ENCODE data around the gene CACNA1C.
"Not testable (repeated sequence)": the region's sequence is repeated elsewhere in the genome, so short reads cannot be mapped to it uniquely, and the experiment has no call there.

The CACNA1C gene

DNA sequence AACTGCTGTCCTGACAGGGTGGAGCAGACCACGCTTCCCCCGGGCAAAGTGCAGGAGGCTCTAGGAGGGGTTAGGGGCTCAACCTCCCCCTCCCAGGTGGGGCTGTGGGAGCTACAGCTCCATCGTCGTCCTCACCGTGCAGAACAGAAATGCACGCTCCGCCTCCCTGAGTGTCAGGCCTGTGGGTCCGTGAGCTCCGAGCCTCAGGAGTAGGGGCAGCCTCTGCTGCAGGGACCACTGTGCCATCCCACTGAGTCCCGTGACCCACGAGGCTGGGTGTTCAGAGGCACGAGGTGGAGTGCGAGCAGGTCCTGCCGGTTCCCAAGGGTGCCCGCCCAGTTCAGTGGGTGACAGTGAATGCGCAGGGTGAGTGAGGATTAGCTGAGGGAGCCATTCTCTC is 48.6 kb downstream of the CACNA1C start:
- no peak overlapping the region for H3K27ac ChIP-seq

DNA sequence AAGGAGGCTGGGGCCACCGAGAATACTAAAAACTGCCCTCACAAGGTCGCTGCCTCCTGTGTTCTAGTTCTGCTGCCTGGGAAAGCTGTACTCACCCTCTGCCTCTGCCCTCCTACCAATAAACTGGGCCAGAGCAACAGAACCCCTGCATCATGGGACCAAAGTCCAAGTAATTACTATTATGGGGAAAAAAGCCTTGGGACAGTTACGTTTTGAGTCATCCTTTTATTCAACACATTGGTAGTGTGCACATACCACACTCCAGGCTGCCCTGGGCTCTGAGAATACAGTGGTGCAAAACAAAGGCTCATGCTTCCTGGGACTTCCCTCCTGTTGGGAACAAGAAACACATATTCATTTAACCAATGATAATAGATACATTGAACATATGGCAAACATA is 49.0 kb downstream of the CACNA1C start:
- TF ChIP-seq CTCF (conservative IDR thresholded peaks at IDR 0.05; ENCODE audit: low read depth, low read length) = no peak
- H2AFZ ChIP-seq (ENCODE audit: low read depth) = no peak overlapping the region
- no peaks in the 10 kb centered on the region for H3K36me3 ChIP-seq (ENCODE audit: insufficient read depth)
- H3K4me1 ChIP-seq (ENCODE audit: low read depth, poor library complexity, severe bottlenecking) = no peaks in the 10 kb centered on the region
- H3K4me3 ChIP-seq (IDR thresholded peaks at IDR 0.05; ENCODE audit: insufficient read depth, low read depth, low read length) = no peak overlapping the region
- H3K79me2 ChIP-seq (ENCODE audit: insufficient read depth, low read depth) = no peaks in the 10 kb centered on the region
- H4K20me1 ChIP-seq (ENCODE audit: insufficient read depth) = no peaks in the 10 kb centered on the region
- no peaks in the 10 kb centered on the region for H3K27me3 ChIP-seq (ENCODE audit: insufficient read depth, low read depth)
- H3K27ac ChIP-seq = no peak overlapping the region
- no peak overlapping the region for H3K9ac ChIP-seq
- no peak overlapping the region for H3K4me2 ChIP-seq

More for the DNA sequence above, 48.6 kb downstream of the CACNA1C start:
- no peaks in the 10 kb centered on the region for H3K36me3 ChIP-seq (ENCODE audit: insufficient read depth)
- H3K4me3 ChIP-seq (IDR thresholded peaks at IDR 0.05; ENCODE audit: insufficient read depth, low read depth, low read length) = no peak overlapping the region
- H3K4me1 ChIP-seq (ENCODE audit: low read depth, poor library complexity, severe bottlenecking) = no peaks in the 10 kb centered on the region
- no peaks in the 10 kb centered on the region for H3K27me3 ChIP-seq (ENCODE audit: insufficient read depth, low read depth)
- H3K4me2 ChIP-seq = no peak overlapping the region
- H4K20me1 ChIP-seq (ENCODE audit: insufficient read depth) = no peaks in the 10 kb centered on the region
- no peak overlapping the region for H2AFZ ChIP-seq (ENCODE audit: low read depth)
- H3K9ac ChIP-seq = no peak overlapping the region
- no peaks in the 10 kb centered on the region for H3K79me2 ChIP-seq (ENCODE audit: insufficient read depth, low read depth)
- no peak for TF ChIP-seq CTCF (conservative IDR thresholded peaks at IDR 0.05; ENCODE audit: low read depth, low read length)

DNA sequence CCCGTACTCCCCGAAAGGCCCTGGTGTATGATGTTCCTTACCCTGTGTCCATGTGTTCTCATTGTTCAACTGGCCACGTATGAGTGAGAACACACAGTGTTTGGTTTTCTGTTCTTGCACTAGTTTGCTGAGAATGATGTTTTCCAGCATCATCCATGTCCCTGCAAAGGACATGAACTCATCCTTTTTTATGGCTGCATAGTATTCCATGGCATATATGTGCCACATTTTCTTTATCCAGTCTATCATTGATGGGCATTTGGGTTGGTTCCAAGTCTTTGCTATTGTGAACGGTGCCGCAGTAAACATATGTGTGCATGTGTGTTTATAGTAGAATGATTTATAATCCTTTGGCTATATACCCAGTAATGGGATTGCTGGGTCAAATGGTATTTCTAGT is 49.9 kb downstream of the CACNA1C start:
- H3K4me3 ChIP-seq (IDR thresholded peaks at IDR 0.05; ENCODE audit: insufficient read depth, low read depth, low read length); H4K20me1 ChIP-seq (ENCODE audit: insufficient read depth); H3K9ac ChIP-seq; H3K79me2 ChIP-seq (ENCODE audit: insufficient read depth, low read depth); H3K27ac ChIP-seq; H3K27me3 ChIP-seq (ENCODE audit: insufficient read depth, low read depth); H3K4me1 ChIP-seq (ENCODE audit: low read depth, poor library complexity, severe bottlenecking); H3K36me3 ChIP-seq (ENCODE audit: insufficient read depth); H2AFZ ChIP-seq (ENCODE audit: low read depth); H3K4me2 ChIP-seq: not testable (repeated sequence)

DNA sequence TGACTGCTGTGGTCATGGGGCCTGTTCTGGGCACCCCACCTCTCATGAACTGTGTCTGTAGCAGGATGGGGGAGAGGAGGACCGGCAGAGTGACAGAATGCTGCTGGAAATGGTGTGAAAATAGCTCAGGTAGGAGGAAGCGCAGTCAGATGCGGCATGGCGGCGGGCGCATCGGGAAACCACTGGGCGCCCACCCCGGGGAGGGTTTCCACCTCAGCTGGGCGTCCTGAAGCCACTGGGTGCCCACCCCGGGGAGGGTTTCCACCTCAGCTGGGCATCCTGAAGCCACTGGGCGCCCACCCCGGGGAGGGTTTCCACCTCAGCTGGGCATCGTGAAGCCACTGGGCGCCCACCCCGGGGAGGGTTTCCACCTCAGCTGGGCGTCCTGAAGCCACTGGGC is 52.6 kb downstream of the CACNA1C start:
- H3K4me3 ChIP-seq (IDR thresholded peaks at IDR 0.05; ENCODE audit: insufficient read depth, low read depth, low read length); H3K36me3 ChIP-seq (ENCODE audit: insufficient read depth); H4K20me1 ChIP-seq (ENCODE audit: insufficient read depth); H3K4me1 ChIP-seq (ENCODE audit: low read depth, poor library complexity, severe bottlenecking); H3K9ac ChIP-seq; H3K4me2 ChIP-seq; H3K27ac ChIP-seq; H3K79me2 ChIP-seq (ENCODE audit: insufficient read depth, low read depth); H2AFZ ChIP-seq (ENCODE audit: low read depth); H3K27me3 ChIP-seq (ENCODE audit: insufficient read depth, low read depth): not testable (repeated sequence)

DNA sequence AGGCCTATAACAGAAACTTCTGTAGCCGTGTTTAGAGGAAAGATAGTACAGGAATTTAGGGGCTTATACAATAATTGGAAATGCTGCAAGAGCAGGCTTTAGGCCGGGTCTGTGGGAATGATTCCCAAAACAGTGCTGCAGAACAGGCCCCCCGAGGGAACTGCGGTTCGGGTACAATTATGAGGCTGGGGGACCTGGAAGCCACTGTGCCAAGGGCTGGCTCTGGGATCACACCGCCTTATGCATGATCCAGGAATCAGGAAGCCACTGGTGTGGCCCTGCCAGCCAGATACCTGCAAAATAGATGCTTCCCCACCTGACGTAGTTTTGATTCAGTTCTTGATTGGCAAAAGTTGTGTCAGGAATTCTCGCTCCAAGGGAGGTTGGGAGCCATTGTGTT is 55.4 kb downstream of the CACNA1C start:
- Histone ChIP-seq H3K27me3 (ENCODE audit: insufficient read depth, low read depth) (no peaks in the 10 kb centered on the region), H3K79me2 (ENCODE audit: insufficient read depth, low read depth) (no peaks in the 10 kb centered on the region), H3K4me1 (ENCODE audit: low read depth, poor library complexity, severe bottlenecking) (no peaks in the 10 kb centered on the region), H3K9ac (no peak overlapping the region), H3K36me3 (ENCODE audit: insufficient read depth) (no peaks in the 10 kb centered on the region), H4K20me1 (ENCODE audit: insufficient read depth) (no peaks in the 10 kb centered on the region), H3K4me2 (no peak overlapping the region), H2AFZ (ENCODE audit: low read depth) (no peak overlapping the region), H3K27ac (no peak overlapping the region), H3K4me3 (IDR thresholded peaks at IDR 0.05; ENCODE audit: insufficient read depth, low read depth, low read length) (no peak overlapping the region)
- no peak for TF ChIP-seq CTCF (conservative IDR thresholded peaks at IDR 0.05; ENCODE audit: low read depth, low read length)
